OCI-LY1 (cell line): ENCODE results near the gene TSPOAP1.

Experiments used
- H2AFZ ChIP-seq: fragments of 200-600 bp; sonication (generic), shearing (Covaris generic); 2 replicates; pipeline ENCODE4 v1.6.0; 2014; ENCODE audit warnings: antibody characterized with exemption, mild to moderate bottlenecking, low read length
- H3F3A ChIP-seq: fragments of 200-600 bp; sonication (generic), shearing (Covaris generic); 2 replicates; pipeline ENCODE4 v1.6.0; 2014; ENCODE audit warnings: mild to moderate bottlenecking, antibody characterized with exemption, low read length, moderate library complexity; ENCODE audit not compliant: insufficient read depth
- H3K27ac ChIP-seq: fragments of 200-600 bp; sonication (generic); 2 replicates; pipeline ENCODE4 v1.5.1; 2014; ENCODE audit warnings: low read length, mixed run types, mild to moderate bottlenecking, low read depth; ENCODE audit not compliant: poor library complexity, severe bottlenecking
- H3K27me3 ChIP-seq: fragments of 200-600 bp; sonication (generic); 2 replicates; pipeline ENCODE4 v1.6.0; 2014; ENCODE audit warnings: antibody characterized with exemption, mild to moderate bottlenecking, low read length, moderate library complexity; ENCODE audit not compliant: insufficient read depth
- H3K36me3 ChIP-seq: fragments of 200-600 bp; sonication (generic); 2 replicates; pipeline ENCODE4 v1.6.1; 2014; ENCODE audit warnings: mild to moderate bottlenecking, antibody characterized with exemption, low read length, moderate library complexity, mixed read lengths; ENCODE audit not compliant: insufficient read depth
- H3K4me1 ChIP-seq: fragments of 200-600 bp; sonication (generic); 2 replicates; pipeline ENCODE4 v1.5.1; 2014; ENCODE audit warnings: mild to moderate bottlenecking, low read length, moderate library complexity; ENCODE audit not compliant: insufficient read depth, severe bottlenecking
- H3K4me2 ChIP-seq: fragments of 200-600 bp; sonication (generic), shearing (Covaris generic); 2 replicates; pipeline ENCODE4 v1.6.1; 2014; ENCODE audit warnings: low read length
- H3K4me3 ChIP-seq: fragments of 200-600 bp; sonication (generic); 2 replicates; pipeline ENCODE4 v1.5.1; 2014; ENCODE audit warnings: low read length, low read depth, mild to moderate bottlenecking, mixed read lengths; ENCODE audit not compliant: poor library complexity, severe bottlenecking
- H3K79me2 ChIP-seq: fragments of 200-600 bp; shearing (Covaris generic); 2 replicates; pipeline ENCODE4 v1.6.1; 2016; ENCODE audit warnings: mixed run types, low read length, mixed read lengths; ENCODE audit not compliant: insufficient read depth
- H3K9ac ChIP-seq: fragments of 200-600 bp; sonication (generic), shearing (Covaris generic); 2 replicates; pipeline ENCODE4 v1.6.1; 2014; ENCODE audit warnings: mild to moderate bottlenecking, low read length, mixed read lengths
- H3K9me2 ChIP-seq: fragments of 200-600 bp; sonication (generic), shearing (Covaris generic); 2 replicates; pipeline ENCODE4 v1.6.1; 2014; ENCODE audit warnings: low read depth, mild to moderate bottlenecking, low read length, mixed read lengths
- H3K9me3 ChIP-seq: fragments of 200-600 bp; shearing (Covaris generic); 2 replicates; pipeline ENCODE4 v1.6.1; 2014; ENCODE audit warnings: low read length, mixed read lengths
- H4K20me1 ChIP-seq: fragments of 200-600 bp; sonication (generic), shearing (Covaris generic); 2 replicates; pipeline ENCODE4 v1.6.0; 2016; ENCODE audit warnings: mild to moderate bottlenecking, low read length; ENCODE audit not compliant: insufficient read depth
- CTCF ChIP-seq: fragments of 200-600 bp; sonication (generic), shearing (Covaris generic); IDR thresholded peaks from 2 replicates; pipeline ENCODE4 v1.5.1; 2017; ENCODE audit warnings: mild to moderate bottlenecking, antibody characterized with exemption, low read length, moderate library complexity, mixed read lengths
- EZH2 ChIP-seq: fragments of 200-600 bp; sonication (generic), shearing (Covaris generic); IDR thresholded peaks from 2 replicates; pipeline ENCODE4 v1.8.0; 2017; ENCODE audit warnings: borderline replicate concordance, mixed run types, mild to moderate bottlenecking, antibody characterized with exemption, low read length, moderate library complexity, mixed read lengths

TSPOAP1 gene, protein sequence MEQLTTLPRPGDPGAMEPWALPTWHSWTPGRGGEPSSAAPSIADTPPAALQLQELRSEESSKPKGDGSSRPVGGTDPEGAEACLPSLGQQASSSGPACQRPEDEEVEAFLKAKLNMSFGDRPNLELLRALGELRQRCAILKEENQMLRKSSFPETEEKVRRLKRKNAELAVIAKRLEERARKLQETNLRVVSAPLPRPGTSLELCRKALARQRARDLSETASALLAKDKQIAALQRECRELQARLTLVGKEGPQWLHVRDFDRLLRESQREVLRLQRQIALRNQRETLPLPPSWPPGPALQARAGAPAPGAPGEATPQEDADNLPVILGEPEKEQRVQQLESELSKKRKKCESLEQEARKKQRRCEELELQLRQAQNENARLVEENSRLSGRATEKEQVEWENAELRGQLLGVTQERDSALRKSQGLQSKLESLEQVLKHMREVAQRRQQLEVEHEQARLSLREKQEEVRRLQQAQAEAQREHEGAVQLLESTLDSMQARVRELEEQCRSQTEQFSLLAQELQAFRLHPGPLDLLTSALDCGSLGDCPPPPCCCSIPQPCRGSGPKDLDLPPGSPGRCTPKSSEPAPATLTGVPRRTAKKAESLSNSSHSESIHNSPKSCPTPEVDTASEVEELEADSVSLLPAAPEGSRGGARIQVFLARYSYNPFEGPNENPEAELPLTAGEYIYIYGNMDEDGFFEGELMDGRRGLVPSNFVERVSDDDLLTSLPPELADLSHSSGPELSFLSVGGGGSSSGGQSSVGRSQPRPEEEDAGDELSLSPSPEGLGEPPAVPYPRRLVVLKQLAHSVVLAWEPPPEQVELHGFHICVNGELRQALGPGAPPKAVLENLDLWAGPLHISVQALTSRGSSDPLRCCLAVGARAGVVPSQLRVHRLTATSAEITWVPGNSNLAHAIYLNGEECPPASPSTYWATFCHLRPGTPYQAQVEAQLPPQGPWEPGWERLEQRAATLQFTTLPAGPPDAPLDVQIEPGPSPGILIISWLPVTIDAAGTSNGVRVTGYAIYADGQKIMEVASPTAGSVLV (N-terminal part only)

GRCh38 chr17:58328195-58329034 lies at the start of gene TSPOAP1:
Gene TSPOAP1 (minus strand): TSS chr17:58328795. CDS start chr17:58327920, 875 bp downstream.
- no peak within 1 kb of the TSS for H2AFZ ChIP-seq
- H3K4me3 ChIP-seq = peak within 1 kb of the TSS; percentile 99
- peaks cover 34% of the 10 kb centered on the region for H3F3A ChIP-seq
- TF ChIP-seq EZH2 = no peak
- TF ChIP-seq CTCF = peak; percentile 24; the same call in 1 of the 2 replicates
- peaks cover 48% of the 10 kb centered on the region for H3K4me1 ChIP-seq
- peaks cover 26% of the 10 kb centered on the region for H3K36me3 ChIP-seq
- H3K79me2 ChIP-seq = peaks cover 8% of the 10 kb centered on the region
- H3K9me3 ChIP-seq = no peaks in the 10 kb centered on the region
- peak within 1 kb of the TSS; percentile 99 for H3K9ac ChIP-seq
- peak within 1 kb of the TSS; percentile 99 for H3K27ac ChIP-seq
- H3K9me2 ChIP-seq = no peaks in the 10 kb centered on the region
- H3K27me3 ChIP-seq = no peaks in the 10 kb centered on the region
- H3K4me2 ChIP-seq = peak within 1 kb of the TSS; percentile 97
- H4K20me1 ChIP-seq = no peaks in the 10 kb centered on the region

GRCh38 chr17:58377661-58378060 lies 49.1 kb upstream of the TSPOAP1 start:
- Histone ChIP-seq H3K4me1 (no peaks in the 10 kb centered on the region), H3K9me2 (no peaks in the 10 kb centered on the region), H3K4me3 (no peak overlapping the region), H3K27ac (no peak overlapping the region), H3K9me3 (no peaks in the 10 kb centered on the region), H3K36me3 (no peaks in the 10 kb centered on the region; the same call in 1 of the 2 replicates), H3K79me2 (no peaks in the 10 kb centered on the region), H2AFZ (no peak overlapping the region), H3K27me3 (no peaks in the 10 kb centered on the region; the same call in none of the 2 replicates), H3K9ac (no peak overlapping the region), H3K4me2 (no peak overlapping the region), H3F3A (no peaks in the 10 kb centered on the region), H4K20me1 (no peaks in the 10 kb centered on the region)
- no peak for TF ChIP-seq CTCF
- TF ChIP-seq EZH2 = no peak
